Fibroblast of lung (primary cell): ENCODE measurements around the gene GUCY1A2.

Experiments
- EZH2 ChIP-seq: IDR thresholded peaks from 2 replicates; pipeline ENCODE4 v1.5.1; 2012; ENCODE audit warnings: low read length, control low read depth, mild to moderate bottlenecking; ENCODE audit errors: missing control alignments
- TF ChIP-seq, protein P1 (sequence below), 2 donors: IDR thresholded peaks in 1 of 2; conservative IDR thresholded peaks in 1 of 2; 1 replicate in 1 of 2; 2 replicates in 1 of 2; pipeline ENCODE4 v1.5.1; 2011 to 2012; ENCODE audit warnings: low read length in 2 of 2, control low read depth in 1 of 2, inconsistent platforms in 1 of 2, low read depth in 1 of 2, mild to moderate bottlenecking in 1 of 2

DNA sequence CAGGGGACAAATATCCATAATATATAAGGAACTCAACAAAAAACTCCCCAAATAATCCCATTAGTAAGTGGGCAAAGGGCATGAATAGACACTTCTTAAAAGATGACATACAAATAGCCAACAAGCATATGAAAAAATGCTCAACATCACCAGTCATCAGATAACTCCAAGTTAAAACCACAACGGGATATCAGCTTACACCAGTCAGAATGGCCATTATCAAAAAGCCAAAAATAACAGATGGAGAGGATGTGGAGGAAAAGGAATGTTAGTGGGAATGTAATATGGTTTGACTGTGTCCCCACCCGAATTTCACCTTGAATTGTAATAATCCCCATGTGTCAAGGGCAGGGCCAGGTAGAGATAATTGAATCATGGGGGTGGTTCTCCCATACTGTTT, 350.1 kb downstream of the GUCY1A2 start:
- TF ChIP-seq, protein P1, sequence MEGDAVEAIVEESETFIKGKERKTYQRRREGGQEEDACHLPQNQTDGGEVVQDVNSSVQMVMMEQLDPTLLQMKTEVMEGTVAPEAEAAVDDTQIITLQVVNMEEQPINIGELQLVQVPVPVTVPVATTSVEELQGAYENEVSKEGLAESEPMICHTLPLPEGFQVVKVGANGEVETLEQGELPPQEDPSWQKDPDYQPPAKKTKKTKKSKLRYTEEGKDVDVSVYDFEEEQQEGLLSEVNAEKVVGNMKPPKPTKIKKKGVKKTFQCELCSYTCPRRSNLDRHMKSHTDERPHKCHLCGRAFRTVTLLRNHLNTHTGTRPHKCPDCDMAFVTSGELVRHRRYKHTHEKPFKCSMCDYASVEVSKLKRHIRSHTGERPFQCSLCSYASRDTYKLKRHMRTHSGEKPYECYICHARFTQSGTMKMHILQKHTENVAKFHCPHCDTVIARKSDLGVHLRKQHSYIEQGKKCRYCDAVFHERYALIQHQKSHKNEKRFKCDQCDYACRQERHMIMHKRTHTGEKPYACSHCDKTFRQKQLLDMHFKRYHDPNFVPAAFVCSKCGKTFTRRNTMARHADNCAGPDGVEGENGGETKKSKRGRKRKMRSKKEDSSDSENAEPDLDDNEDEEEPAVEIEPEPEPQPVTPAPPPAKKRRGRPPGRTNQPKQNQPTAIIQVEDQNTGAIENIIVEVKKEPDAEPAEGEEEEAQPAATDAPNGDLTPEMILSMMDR (conservative IDR thresholded peaks at IDR 0.05 in 1 of 2, IDR thresholded peaks at IDR 0.05 in 1 of 2; ENCODE audit: low read depth in 1 of 2, low read length in 2 of 2): no peak
- no peak for TF ChIP-seq EZH2
